Tibial nerve (tissue), 4 donors: Measurements from ENCODE around the gene ING2. TPM values are rescaled to one million over a fixed set of nuclear protein-coding genes. Genes with fewer than 3 reads are reported as not detected.
"Not testable (repeated sequence)": the region's sequence is repeated elsewhere in the genome, so short reads cannot be mapped to it uniquely, and the experiment has no call there.

Source experiments
- DNase-seq, 2 donors: peaks; one replicate each; pipeline ENCODE4 v3.0.0-alpha.2; 2019; ENCODE audit warnings: low spot score in 2 of 2
- H3K27ac ChIP-seq, 4 donors: fragments of 200-600 bp; sonication (generic) in 3 of 4; one replicate each; pipeline ENCODE4 v1.5.1; 2017 to 2019; ENCODE audit warnings: mild to moderate bottlenecking in 1 of 4
- H3K27me3 ChIP-seq, 2 donors: fragments of 200-600 bp; sonication (generic) in 1 of 2; one replicate each; pipeline versions ENCODE4 v1.5.1 to v1.6.0; 2017 to 2019
- H3K36me3 ChIP-seq, 3 donors: fragments of 200-600 bp; sonication (generic); one replicate each; pipeline ENCODE4 v1.5.1; 2018 to 2019
- H3K4me1 ChIP-seq, 4 donors: fragments of 200-600 bp; sonication (generic) in 3 of 4; one replicate each; pipeline ENCODE4 v1.5.1; 2017 to 2019
- H3K4me3 ChIP-seq, 4 donors: fragments of 200-600 bp; sonication (generic) in 3 of 4; one replicate each; pipeline ENCODE4 v1.5.1; 2017 to 2019; ENCODE audit warnings: mild to moderate bottlenecking in 1 of 4, moderate library complexity in 1 of 4
- H3K9me3 ChIP-seq, 4 donors: fragments of 200-600 bp; sonication (generic) in 3 of 4; one replicate each; pipeline ENCODE4 v1.5.1; 2017 to 2019
- CTCF ChIP-seq, 5 experiments: fragments of 200-600 bp in 3 of 5; fragments of 450-650 bp in 2 of 5; sonication (generic) in 3 of 5; IDR thresholded peaks; one replicate each; pipeline ENCODE4 v1.5.1; 2016 to 2019; ENCODE audit warnings: antibody characterized with exemption in 5 of 5, mild to moderate bottlenecking in 3 of 5, moderate library complexity in 2 of 5
- EP300 ChIP-seq, 2 donors: sonication (generic); formaldehyde crosslinking; IDR thresholded peaks; one replicate each; pipeline ENCODE4 v1.6.1; 2017; ENCODE audit warnings: antibody characterized with exemption in 2 of 2, mild to moderate bottlenecking in 1 of 2
- POLR2A ChIP-seq, 2 donors: fragments of 450-650 bp; IDR thresholded peaks; one replicate each; pipeline ENCODE4 v1.6.1; 2017; ENCODE audit warnings: antibody characterized with exemption in 2 of 2, mild to moderate bottlenecking in 2 of 2, moderate library complexity in 2 of 2
- WGBS, 2 donors: methylation state at CpG; one replicate each; pipeline ENCODE4 v1.1.5; 2018; 5-methylcytosine and 5-hydroxymethylcytosine counted together
- total RNA-seq, 4 donors: library from RNA; depleted of rRNA; stranded (reverse); fragments of >200 nt; gene quantifications; one replicate each; pipeline ENCODE4 v1.1.0, GENCODE V29; 2016

Gene ING2
- total RNA-seq, 4 donors from 2014 or later = 9.6 to 32.3 (median 16.3) TPM

GRCh38 chr4:183471946-183472708 is 32.7 kb upstream of the ING2 start:
- peak; percentile 89 to 98 for DNase-seq
- H3K36me3 ChIP-seq = no peaks in the 10 kb centered on the region
- no peak overlapping the region for H3K4me3 ChIP-seq
- H3K4me1 ChIP-seq = peaks cover 0 to 13% (median 0%) of the 10 kb centered on the region in 4 donors
- no peaks in the 10 kb centered on the region for H3K27me3 ChIP-seq
- no peaks in the 10 kb centered on the region for H3K9me3 ChIP-seq
- 32 to 33% methylated on average over 12 of the region's 12 CpGs for WGBS, 2 donors
- TF ChIP-seq CTCF (IDR thresholded peaks at IDR 0.05) = peak; percentile 69 to 88 (median 82)
- peak in 1 of 2 donors; percentile 33 for TF ChIP-seq EP300 (IDR thresholded peaks at IDR 0.05)
- no peak for TF ChIP-seq POLR2A (IDR thresholded peaks at IDR 0.05)
- H3K27ac ChIP-seq = peak overlapping the region in 1 of 4 donors; percentile 29

- H3K27ac ChIP-seq = no peak overlapping the region
- no peaks in the 10 kb centered on the region for H3K27me3 ChIP-seq
- DNase-seq = no peak
- H3K4me1 ChIP-seq = no peaks in the 10 kb centered on the region
- 43 to 47% methylated on average over 5 of the region's 5 CpGs for WGBS, 2 donors
- H3K4me3 ChIP-seq = no peak overlapping the region
- no peak for TF ChIP-seq CTCF (IDR thresholded peaks at IDR 0.05)
- no peak for TF ChIP-seq EP300 (IDR thresholded peaks at IDR 0.05)
- no peaks in the 10 kb centered on the region for H3K9me3 ChIP-seq
- H3K36me3 ChIP-seq = no peaks in the 10 kb centered on the region
Measured at GRCh38 chr4:183478123-183478522, 26.7 kb upstream of the ING2 start.

- H3K27ac ChIP-seq = no peak overlapping the region
- TF ChIP-seq CTCF (IDR thresholded peaks at IDR 0.05) (no peak), POLR2A (IDR thresholded peaks at IDR 0.05) (no peak), EP300 (IDR thresholded peaks at IDR 0.05) (no peak)
- DNase-seq = no peak
- no peaks in the 10 kb centered on the region for H3K9me3 ChIP-seq
- 43 to 46% methylated on average over 2 of the region's 2 CpGs for WGBS, 2 donors
- no peaks in the 10 kb centered on the region for H3K27me3 ChIP-seq
- no peak overlapping the region for H3K4me3 ChIP-seq
- no peaks in the 10 kb centered on the region for H3K4me1 ChIP-seq
- H3K36me3 ChIP-seq = no peaks in the 10 kb centered on the region
Measured at GRCh38 chr4:183478926-183479325, 25.9 kb upstream of the ING2 start.

- 92 to 99% methylated on average over 2 to 26 of the region's 33 CpGs for WGBS, 2 donors
- DNase-seq, H3K4me1 ChIP-seq, H3K36me3 ChIP-seq, H3K4me3 ChIP-seq, H3K27me3 ChIP-seq, H3K9me3 ChIP-seq, H3K27ac ChIP-seq: not testable (repeated sequence)
Measured at GRCh38 chr4:183482515-183483095, 22.3 kb upstream of the ING2 start.

- no peak overlapping the region for H3K4me3 ChIP-seq
- H3K27me3 ChIP-seq = no peaks in the 10 kb centered on the region
- no peak for DNase-seq
- H3K9me3 ChIP-seq = no peaks in the 10 kb centered on the region
- WGBS, 2 donors = 88 to 96% methylated on average over 7 of the region's 7 CpGs
- TF ChIP-seq EP300 (IDR thresholded peaks at IDR 0.05) = no peak
- no peak for TF ChIP-seq CTCF (IDR thresholded peaks at IDR 0.05)
- no peak for TF ChIP-seq POLR2A (IDR thresholded peaks at IDR 0.05)
- no peak overlapping the region for H3K27ac ChIP-seq
- H3K36me3 ChIP-seq = no peaks in the 10 kb centered on the region
- H3K4me1 ChIP-seq = no peaks in the 10 kb centered on the region
Measured at GRCh38 chr4:183483997-183484396, 20.9 kb upstream of the ING2 start.
